Activated CD4-positive, alpha-beta T cell treated with anti-CD3 and anti-CD28 coated beads for 36 hours (primary cell): ENCODE measurements around the gene ST6GAL2. TPM values are rescaled to one million over a fixed set of nuclear protein-coding genes. Genes with fewer than 3 reads are reported as not detected.

ENCODE experiments used
- ATAC-seq: fragments of 200-7000 bp; cut with Tn5 transposase; one replicate; pipeline ENCODE4 v1.10.0; 2021; ENCODE audit warnings: mild to moderate bottlenecking, moderate library complexity
- CTCF ChIA-PET: fragments of 350-600 bp; sonication (Branson Sonifier 250); formaldehyde crosslinking; loops from one replicate; lab custom pipeline; 2021; ENCODE audit warnings: antibody characterized with exemption; lab: Charles Lee
- POLR2A ChIA-PET: fragments of 350-600 bp; sonication (Branson Sonifier 250); formaldehyde crosslinking; loops from one replicate; lab custom pipeline; 2021; ENCODE audit warnings: antibody characterized with exemption, inconsistent platforms; lab: Charles Lee
- DNase-seq: peaks from one replicate; pipeline ENCODE4 v3.0.0-alpha.2; 2020
- H3K27ac Mint-ChIP-seq: one replicate; pipeline ENCODE4 v1.8.0; 2021; ENCODE audit warnings: mixed read lengths
- H3K27me3 Mint-ChIP-seq: one replicate; pipeline ENCODE4 v1.8.0; 2021; ENCODE audit warnings: mixed read lengths
- H3K36me3 Mint-ChIP-seq: one replicate; pipeline ENCODE4 v1.8.0; 2021; ENCODE audit warnings: low read depth, mixed read lengths
- H3K4me1 Mint-ChIP-seq: one replicate; pipeline ENCODE4 v1.8.0; 2021; ENCODE audit warnings: mixed read lengths
- H3K4me3 Mint-ChIP-seq: one replicate; pipeline ENCODE4 v1.8.0; 2021; ENCODE audit warnings: mild to moderate bottlenecking, moderate library complexity, mixed read lengths
- H3K9me3 Mint-ChIP-seq: one replicate; pipeline ENCODE4 v1.8.0; 2021; ENCODE audit warnings: low read depth, mixed read lengths
- intact Hi-C, 2 experiments: fragments of 100-400 bp; cut with DNase I in 1 of 2; cut with micrococcal nuclease in 1 of 2; formaldehyde crosslinking; loops; one replicate each; pipeline versions ENCODE4 v1.14.2 to v1.15.1; 2022 to 2024; cut with DNase I, micrococcal nuclease
- total RNA-seq, 2 experiments: library from RNA; stranded (reverse); gene quantifications; one replicate each; pipeline ENCODE4 v1.2.3, GENCODE V29; 2021

The ST6GAL2 gene
- total RNA-seq, 2 experiments from 2014 or later: not detected

GRCh38 chr2:106812841-106813240, 73.1 kb downstream of the ST6GAL2 start:
- POLR2A ChIA-PET: no interaction called here
- DNase-seq: no peak
- CTCF ChIA-PET: no interaction called here
- Mint-ChIP-seq H3K4me3 (no peak overlapping the region), H3K36me3 (no peaks in the 10 kb centered on the region), H3K9me3 (no peaks in the 10 kb centered on the region), H3K27ac (no peak overlapping the region), H3K27me3 (peaks cover 4% of the 10 kb centered on the region), H3K4me1 (no peaks in the 10 kb centered on the region)
- intact Hi-C loops: no loop called here
- no peak for ATAC-seq

GRCh38 chr2:106812383-106812782, 73.6 kb downstream of the ST6GAL2 start:
- intact Hi-C loops: no loop called here
- ChIA-PET CTCF (no interaction called here), POLR2A (no interaction called here)

GRCh38 chr2:106805716-106806115, 80.3 kb downstream of the ST6GAL2 start:
- no peak overlapping the region for H3K4me3 Mint-ChIP-seq
- ATAC-seq (no peak), DNase-seq (no peak)
- H3K36me3 Mint-ChIP-seq: no peaks in the 10 kb centered on the region
- CTCF ChIA-PET: no interaction called here
- intact Hi-C loops: no loop called here
- no peak overlapping the region for H3K27ac Mint-ChIP-seq
- no peaks in the 10 kb centered on the region for H3K4me1 Mint-ChIP-seq
- POLR2A ChIA-PET: no interaction called here
- no peaks in the 10 kb centered on the region for H3K9me3 Mint-ChIP-seq
- no peaks in the 10 kb centered on the region for H3K27me3 Mint-ChIP-seq

More at GRCh38 chr2:106812383-106812782, 73.6 kb downstream of the ST6GAL2 start:
- no peak for ATAC-seq
- H3K4me1 Mint-ChIP-seq: no peaks in the 10 kb centered on the region
- no peaks in the 10 kb centered on the region for H3K36me3 Mint-ChIP-seq
- no peak for DNase-seq
- no peak overlapping the region for H3K27ac Mint-ChIP-seq
- peaks cover 4% of the 10 kb centered on the region for H3K27me3 Mint-ChIP-seq
- no peaks in the 10 kb centered on the region for H3K9me3 Mint-ChIP-seq
- no peak overlapping the region for H3K4me3 Mint-ChIP-seq

GRCh38 chr2:106804161-106804560, 81.8 kb downstream of the ST6GAL2 start:
- H3K27ac Mint-ChIP-seq: no peak overlapping the region
- H3K4me1 Mint-ChIP-seq: no peaks in the 10 kb centered on the region
- DNase-seq: no peak
- no peak for ATAC-seq
- H3K27me3 Mint-ChIP-seq: peaks cover 4% of the 10 kb centered on the region
- H3K9me3 Mint-ChIP-seq: no peaks in the 10 kb centered on the region
- CTCF ChIA-PET: no interaction called here
- intact Hi-C loops: no loop called here
- POLR2A ChIA-PET: no interaction called here
- H3K4me3 Mint-ChIP-seq: no peak overlapping the region
- H3K36me3 Mint-ChIP-seq: no peaks in the 10 kb centered on the region

- no peaks in the 10 kb centered on the region for H3K36me3 Mint-ChIP-seq
- CTCF ChIA-PET: no interaction called here
- ATAC-seq (no peak), DNase-seq (no peak)
- H3K27ac Mint-ChIP-seq: no peak overlapping the region
- no peak overlapping the region for H3K4me3 Mint-ChIP-seq
- no peaks in the 10 kb centered on the region for H3K4me1 Mint-ChIP-seq
- intact Hi-C loops: no loop called here
- POLR2A ChIA-PET: no interaction called here
- H3K27me3 Mint-ChIP-seq: peaks cover 4% of the 10 kb centered on the region
- no peaks in the 10 kb centered on the region for H3K9me3 Mint-ChIP-seq
Observed at GRCh38 chr2:106800976-106801655, 84.9 kb downstream of the ST6GAL2 start.

- ChIA-PET POLR2A (no interaction called here), CTCF (no interaction called here)
- Mint-ChIP-seq H3K27me3 (peaks cover 4% of the 10 kb centered on the region), H3K4me3 (no peak overlapping the region), H3K4me1 (no peaks in the 10 kb centered on the region), H3K36me3 (no peaks in the 10 kb centered on the region), H3K9me3 (no peaks in the 10 kb centered on the region), H3K27ac (no peak overlapping the region)
- intact Hi-C loops: no loop called here
- no peak for DNase-seq
- no peak for ATAC-seq
Observed at GRCh38 chr2:106800180-106800579, 85.8 kb downstream of the ST6GAL2 start.

GRCh38 chr2:106798826-106799552, 87.0 kb downstream of the ST6GAL2 start:
- Mint-ChIP-seq H3K27ac (no peak overlapping the region), H3K27me3 (peaks cover 4% of the 10 kb centered on the region), H3K9me3 (no peaks in the 10 kb centered on the region), H3K36me3 (no peaks in the 10 kb centered on the region), H3K4me3 (no peak overlapping the region), H3K4me1 (no peaks in the 10 kb centered on the region)
- intact Hi-C loops: no loop called here
- ChIA-PET CTCF (no interaction called here), POLR2A (no interaction called here)
- DNase-seq (no peak), ATAC-seq (no peak)

- CTCF ChIA-PET: no interaction called here
- Mint-ChIP-seq H3K27ac (no peak overlapping the region), H3K36me3 (no peaks in the 10 kb centered on the region), H3K4me3 (no peak overlapping the region), H3K4me1 (no peaks in the 10 kb centered on the region), H3K27me3 (peaks cover 4% of the 10 kb centered on the region), H3K9me3 (no peaks in the 10 kb centered on the region)
- no peak for DNase-seq
- no peak for ATAC-seq
- intact Hi-C loops: no loop called here
- POLR2A ChIA-PET: no interaction called here
Observed at GRCh38 chr2:106797494-106797893, 88.5 kb downstream of the ST6GAL2 start.

- Mint-ChIP-seq H3K36me3 (no peaks in the 10 kb centered on the region), H3K27me3 (no peaks in the 10 kb centered on the region), H3K4me1 (no peaks in the 10 kb centered on the region), H3K4me3 (no peak overlapping the region), H3K9me3 (no peaks in the 10 kb centered on the region), H3K27ac (no peak overlapping the region)
- ChIA-PET POLR2A (no interaction called here), CTCF (no interaction called here)
- no peak for DNase-seq
- no peak for ATAC-seq
- intact Hi-C loops: no loop called here
Observed at GRCh38 chr2:106792671-106793070, 93.3 kb downstream of the ST6GAL2 start.

GRCh38 chr2:106789185-106789584, 96.8 kb downstream of the ST6GAL2 start:
- H3K27ac Mint-ChIP-seq: no peak overlapping the region
- H3K36me3 Mint-ChIP-seq: no peaks in the 10 kb centered on the region
- no peak overlapping the region for H3K4me3 Mint-ChIP-seq
- H3K27me3 Mint-ChIP-seq: no peaks in the 10 kb centered on the region
- DNase-seq: no peak
- no peaks in the 10 kb centered on the region for H3K9me3 Mint-ChIP-seq
- ATAC-seq: no peak
- intact Hi-C loops: no loop called here
- H3K4me1 Mint-ChIP-seq: no peaks in the 10 kb centered on the region
- ChIA-PET POLR2A (no interaction called here), CTCF (no interaction called here)

GRCh38 chr2:106782681-106783080, 103.3 kb downstream of the ST6GAL2 start:
- CTCF ChIA-PET: no interaction called here
- DNase-seq (no peak), ATAC-seq (no peak)
- H3K4me3 Mint-ChIP-seq: no peak overlapping the region
- peaks cover 8% of the 10 kb centered on the region for H3K27me3 Mint-ChIP-seq
- POLR2A ChIA-PET: no interaction called here
- no peak overlapping the region for H3K27ac Mint-ChIP-seq
- no peaks in the 10 kb centered on the region for H3K36me3 Mint-ChIP-seq
- peaks cover 3% of the 10 kb centered on the region for H3K9me3 Mint-ChIP-seq
- H3K4me1 Mint-ChIP-seq: no peaks in the 10 kb centered on the region
- intact Hi-C loops: no loop called here

GRCh38 chr2:106781196-106781595, 104.8 kb downstream of the ST6GAL2 start:
- POLR2A ChIA-PET: no interaction called here
- H3K27ac Mint-ChIP-seq: no peak overlapping the region
- intact Hi-C loops: no loop called here

More at GRCh38 chr2:106781196-106781595, 104.8 kb downstream of the ST6GAL2 start:
- Mint-ChIP-seq H3K9me3 (peaks cover 3% of the 10 kb centered on the region), H3K27me3 (peaks cover 10% of the 10 kb centered on the region), H3K4me3 (no peak overlapping the region), H3K36me3 (no peaks in the 10 kb centered on the region), H3K4me1 (no peaks in the 10 kb centered on the region)
- CTCF ChIA-PET: no interaction called here
- no peak for ATAC-seq
- DNase-seq: no peak
